ENCODE results near the gene PAGR1.

GRCh38 chr16:29862383-29862883, 46.5 kb downstream of the PAGR1 start:
- no peak for TF ChIP-seq POLR2A (IDR thresholded peaks at IDR 0.05)
- TF ChIP-seq CTCF (IDR thresholded peaks at IDR 0.05): no peak
- no peak for TF ChIP-seq POLR2AphosphoS5 (IDR thresholded peaks at IDR 0.05; ENCODE audit: insufficient read depth in 1 of 2, low read depth in 1 of 2)

All from vagina (tissue), 2 donors.